Bronchial epithelial cell (primary cell): Measurements from ENCODE around the gene PIGH. TPM values are rescaled to one million over a fixed set of nuclear protein-coding genes. Genes with fewer than 3 reads are reported as not detected.
A peak's percentile ranks its signal among the peaks of the same experiment; 100 is the strongest.

Experiments used
- DNase-seq: peaks from one replicate; pipeline ENCODE4 v3.0.0-alpha.2; 2010; ENCODE audit warnings: low read depth
- FAIRE-seq: peaks from 2 replicates; lab custom pipeline; 2011; peaks lifted over from hg19 to GRCh38; lab: Jason Lieb, UNC
- H3K27me3 ChIP-seq: 2 replicates; pipeline ENCODE4 v1.5.1; 2011; ENCODE audit warnings: low read length; ENCODE audit not compliant: control insufficient read depth, insufficient read depth
- H3K36me3 ChIP-seq: 2 replicates; pipeline ENCODE4 v1.5.1; 2011; ENCODE audit warnings: low read length; ENCODE audit not compliant: control insufficient read depth, insufficient read depth
- H3K4me3 ChIP-seq: 2 replicates; pipeline ENCODE4 v1.5.1; 2011; ENCODE audit warnings: mild to moderate bottlenecking, low read depth, low read length, control low read depth
- total RNA-seq: library from RNA; depleted of rRNA; stranded (reverse); fragments of >200 nt; gene quantifications from 2 replicates; pipeline ENCODE4 v1.2.1, GENCODE V29; 2014
- TF ChIP-seq, protein P1 (sequence below): IDR thresholded peaks from 2 replicates; pipeline ENCODE4 v1.5.1; 2011; ENCODE audit warnings: mild to moderate bottlenecking, moderate library complexity, low read length, control low read depth, inconsistent platforms; ENCODE audit not compliant: insufficient read depth, severe bottlenecking

Gene PIGH
- total RNA-seq, 1 donor from 2014 or later, result 17.9 TPM

DNA sequence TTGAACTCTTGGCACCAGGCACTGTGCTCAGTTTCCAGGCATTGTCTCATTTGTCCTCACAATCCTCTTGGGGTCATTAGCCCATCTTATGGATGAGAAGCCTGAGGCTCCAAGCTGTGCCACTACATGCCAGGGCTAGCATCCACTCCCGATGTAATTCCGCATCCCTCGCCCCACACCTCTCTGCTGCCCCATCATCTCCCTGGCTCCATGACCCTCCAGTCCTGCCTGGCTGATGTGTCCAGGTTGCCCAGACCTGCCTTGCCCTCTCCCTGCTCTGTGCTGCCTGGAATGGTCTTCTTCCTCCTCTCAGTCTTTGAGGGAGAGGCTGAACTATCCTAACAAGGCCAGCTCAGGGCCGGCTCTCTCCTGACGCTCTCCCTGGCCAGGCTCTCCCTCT is 27.5 kb downstream of the PIGH start:
- Histone ChIP-seq H3K27me3 (no peaks in the 10 kb centered on the region), H3K4me3 (no peak overlapping the region), H3K36me3 (no peaks in the 10 kb centered on the region)
- no peak for DNase-seq
- no peak for FAIRE-seq
- TF ChIP-seq, protein P1, sequence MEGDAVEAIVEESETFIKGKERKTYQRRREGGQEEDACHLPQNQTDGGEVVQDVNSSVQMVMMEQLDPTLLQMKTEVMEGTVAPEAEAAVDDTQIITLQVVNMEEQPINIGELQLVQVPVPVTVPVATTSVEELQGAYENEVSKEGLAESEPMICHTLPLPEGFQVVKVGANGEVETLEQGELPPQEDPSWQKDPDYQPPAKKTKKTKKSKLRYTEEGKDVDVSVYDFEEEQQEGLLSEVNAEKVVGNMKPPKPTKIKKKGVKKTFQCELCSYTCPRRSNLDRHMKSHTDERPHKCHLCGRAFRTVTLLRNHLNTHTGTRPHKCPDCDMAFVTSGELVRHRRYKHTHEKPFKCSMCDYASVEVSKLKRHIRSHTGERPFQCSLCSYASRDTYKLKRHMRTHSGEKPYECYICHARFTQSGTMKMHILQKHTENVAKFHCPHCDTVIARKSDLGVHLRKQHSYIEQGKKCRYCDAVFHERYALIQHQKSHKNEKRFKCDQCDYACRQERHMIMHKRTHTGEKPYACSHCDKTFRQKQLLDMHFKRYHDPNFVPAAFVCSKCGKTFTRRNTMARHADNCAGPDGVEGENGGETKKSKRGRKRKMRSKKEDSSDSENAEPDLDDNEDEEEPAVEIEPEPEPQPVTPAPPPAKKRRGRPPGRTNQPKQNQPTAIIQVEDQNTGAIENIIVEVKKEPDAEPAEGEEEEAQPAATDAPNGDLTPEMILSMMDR, result no peak

DNA sequence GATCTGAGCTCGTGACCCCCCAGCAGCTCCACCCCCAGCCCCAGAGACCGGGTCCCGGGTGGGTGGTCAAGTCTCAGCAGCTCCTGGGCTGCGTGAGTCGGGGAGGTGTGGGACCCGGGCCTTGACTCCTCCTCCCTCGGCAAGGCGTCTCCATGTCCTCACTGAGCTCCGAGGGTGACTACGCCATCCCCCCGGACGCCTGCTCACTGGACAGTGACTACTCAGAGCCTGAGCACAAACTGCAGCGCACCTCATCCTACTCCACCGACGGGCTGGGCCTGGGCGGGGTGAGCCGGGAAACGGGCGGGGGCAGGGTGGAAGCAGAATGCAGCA is 28.1 kb downstream of the PIGH start:
- no peak overlapping the region for H3K4me3 ChIP-seq
- FAIRE-seq (no peak), DNase-seq (no peak)
- no peaks in the 10 kb centered on the region for H3K27me3 ChIP-seq
- no peaks in the 10 kb centered on the region for H3K36me3 ChIP-seq
- TF ChIP-seq, protein P1, result no peak

DNA sequence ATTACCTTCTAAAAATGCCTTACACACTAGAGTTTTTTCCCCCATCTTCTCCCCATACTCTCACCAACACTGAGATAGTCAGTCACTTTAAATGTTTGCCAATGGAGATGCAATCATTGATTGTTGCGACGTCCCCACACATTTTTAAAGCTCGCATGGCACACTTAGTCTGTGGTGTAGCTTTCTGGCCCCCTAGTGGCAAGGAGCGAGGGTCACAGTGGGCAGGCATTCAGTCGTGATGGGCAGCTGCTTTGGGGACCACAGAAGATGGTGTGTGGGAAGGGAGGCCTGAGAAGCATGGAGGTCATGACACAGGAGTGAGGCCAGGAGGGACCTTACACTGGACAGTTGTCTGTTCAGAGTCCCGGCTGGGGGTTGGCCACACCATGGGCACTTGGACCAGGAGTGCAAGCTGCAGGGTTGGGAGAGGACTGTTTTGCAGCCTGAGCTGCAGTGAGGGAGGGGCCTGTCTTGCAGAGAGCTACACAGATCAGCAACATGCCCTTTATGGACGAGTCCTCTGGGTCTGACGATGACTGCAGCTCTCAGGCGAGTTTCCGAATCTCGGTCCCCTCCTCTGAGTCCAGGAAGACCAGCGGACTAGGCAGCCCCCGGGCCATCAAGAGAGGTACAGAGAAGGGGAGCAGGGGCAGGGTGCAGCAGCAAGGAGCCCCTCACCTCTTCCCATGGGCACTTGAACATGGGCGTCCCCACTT is 28.6 kb downstream of the PIGH start:
- no peaks in the 10 kb centered on the region for H3K36me3 ChIP-seq
- TF ChIP-seq, protein P1, result peak; percentile 88
- DNase-seq (peak; percentile 38), FAIRE-seq (peak; percentile 95)
- no peaks in the 10 kb centered on the region for H3K27me3 ChIP-seq
- no peak overlapping the region for H3K4me3 ChIP-seq

- FAIRE-seq (no peak), DNase-seq (no peak)
- Histone ChIP-seq H3K27me3 (no peaks in the 10 kb centered on the region), H3K4me3 (no peak overlapping the region), H3K36me3 (no peaks in the 10 kb centered on the region)
- TF ChIP-seq, protein P1, result no peak
These were observed 29.6 kb downstream of the PIGH start for GRCh38 chr14:67570453-67570852.

- no peak overlapping the region for H3K4me3 ChIP-seq
- H3K27me3 ChIP-seq, result no peaks in the 10 kb centered on the region
- H3K36me3 ChIP-seq, result no peaks in the 10 kb centered on the region
- FAIRE-seq, result no peak
- TF ChIP-seq, protein P1, result no peak
- DNase-seq, result no peak
These were observed 30.3 kb downstream of the PIGH start for GRCh38 chr14:67569651-67570290.
